Activated CD4-positive, alpha-beta T cell treated with anti-CD3 and anti-CD28 coated beads, Interleukin-10, Interleukin-2, amounts not matched to agents 100 ng/mL and 50 ng/mL, durations not matched to agents 16 hours and 8 hours (primary cell): ENCODE results near the gene YIPF2.

Source experiments
- DNase-seq: peaks from one replicate; pipeline ENCODE4 v3.0.0-alpha.2; 2020

YIPF2 gene

GRCh38 chr19:10872546-10873107 lies 55.8 kb downstream of the YIPF2 start:
- no peak for DNase-seq
